Epithelial cell of esophagus (primary cell): ENCODE data around the gene AFAP1L1.

Experiments
- DNase-seq: peaks from one replicate; pipeline ENCODE4 v3.0.0; 2010; ENCODE audit warnings: low read depth
- H3K4me3 ChIP-seq: 2 replicates; pipeline ENCODE4 v1.5.1; 2011; ENCODE audit warnings: mild to moderate bottlenecking, low read length, control low read depth
- CTCF ChIP-seq: IDR thresholded peaks from 2 replicates; pipeline ENCODE4 v1.5.1; 2011; ENCODE audit warnings: low read depth, mild to moderate bottlenecking, low read length, control low read depth, inconsistent platforms; ENCODE audit not compliant: insufficient read depth; ENCODE audit errors: missing control alignments

Gene AFAP1L1

GRCh38 chr5:149278451-149279210 is 7.0 kb downstream of the AFAP1L1 start:
- no peak overlapping the region for H3K4me3 ChIP-seq
- DNase-seq: no peak
- TF ChIP-seq CTCF: no peak

GRCh38 chr5:149279661-149280060 is 8.0 kb downstream of the AFAP1L1 start:
- DNase-seq: peak; percentile 67
- H3K4me3 ChIP-seq: no peak overlapping the region
- no peak for TF ChIP-seq CTCF

GRCh38 chr5:149280124-149280523 is 8.5 kb downstream of the AFAP1L1 start:
- TF ChIP-seq CTCF: no peak
- no peak overlapping the region for H3K4me3 ChIP-seq
- no peak for DNase-seq

- H3K4me3 ChIP-seq: no peak overlapping the region
- DNase-seq: no peak
- no peak for TF ChIP-seq CTCF
These were observed 9.1 kb downstream of the AFAP1L1 start for GRCh38 chr5:149280802-149281201.

GRCh38 chr5:149282027-149282965 is 10.6 kb downstream of the AFAP1L1 start:
- no peak for DNase-seq
- H3K4me3 ChIP-seq: no peak overlapping the region
- TF ChIP-seq CTCF: no peak

GRCh38 chr5:149282966-149283332 is 11.3 kb downstream of the AFAP1L1 start:
- peak; percentile 47 for DNase-seq
- no peak overlapping the region for H3K4me3 ChIP-seq
- no peak for TF ChIP-seq CTCF
